GM06990 (cell line): ENCODE measurements around the gene YTHDF1.

Experiments used
- DNase-seq: peaks from one replicate; pipeline ENCODE4 v3.0.0-alpha.2; 2011; ENCODE audit not compliant: insufficient read length; ENCODE audit errors: extremely low read depth
- H3K27me3 ChIP-seq: replicated peaks from 2 replicates; pipeline ENCODE4 v1.6.0; 2011; ENCODE audit warnings: low read length; ENCODE audit not compliant: control insufficient read depth, insufficient read depth
- H3K36me3 ChIP-seq: 2 replicates; pipeline ENCODE4 v1.5.1; 2011; ENCODE audit warnings: low read length; ENCODE audit not compliant: control insufficient read depth, insufficient read depth
- H3K4me3 ChIP-seq: replicated peaks from 2 replicates; pipeline ENCODE4 v1.5.1; 2011; ENCODE audit warnings: low read depth, mild to moderate bottlenecking, control low read depth, low read length
- TF ChIP-seq, protein P1 (sequence below): IDR thresholded peaks from 2 replicates; pipeline ENCODE4 v1.5.1; 2011; ENCODE audit warnings: low read length, control low read depth, mild to moderate bottlenecking, inconsistent platforms; ENCODE audit not compliant: insufficient read depth, poor library complexity, severe bottlenecking

Gene YTHDF1

DNA sequence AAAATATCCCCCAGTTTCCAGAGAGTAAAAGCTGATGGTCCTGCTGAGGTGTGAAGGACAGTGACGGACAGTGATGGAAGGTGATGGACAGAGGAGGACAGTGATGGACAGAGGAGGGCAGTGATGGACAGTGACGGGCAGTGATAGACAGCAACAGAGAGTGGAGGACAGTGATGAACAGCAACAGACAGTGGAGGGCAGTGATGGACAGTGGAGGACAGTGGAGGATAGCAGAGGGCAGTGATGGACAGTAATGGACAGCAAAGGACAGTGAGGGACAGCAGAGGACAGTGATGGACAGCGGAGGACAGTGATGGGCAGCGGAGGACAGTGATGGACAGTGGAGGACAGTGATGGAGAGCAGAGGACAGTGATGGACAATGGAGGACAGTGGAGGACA lies 41.0 kb upstream of the YTHDF1 start:
- H3K4me3 ChIP-seq, result no peak overlapping the region
- DNase-seq, result no peak
- no peaks in the 10 kb centered on the region for H3K36me3 ChIP-seq
- TF ChIP-seq, protein P1, sequence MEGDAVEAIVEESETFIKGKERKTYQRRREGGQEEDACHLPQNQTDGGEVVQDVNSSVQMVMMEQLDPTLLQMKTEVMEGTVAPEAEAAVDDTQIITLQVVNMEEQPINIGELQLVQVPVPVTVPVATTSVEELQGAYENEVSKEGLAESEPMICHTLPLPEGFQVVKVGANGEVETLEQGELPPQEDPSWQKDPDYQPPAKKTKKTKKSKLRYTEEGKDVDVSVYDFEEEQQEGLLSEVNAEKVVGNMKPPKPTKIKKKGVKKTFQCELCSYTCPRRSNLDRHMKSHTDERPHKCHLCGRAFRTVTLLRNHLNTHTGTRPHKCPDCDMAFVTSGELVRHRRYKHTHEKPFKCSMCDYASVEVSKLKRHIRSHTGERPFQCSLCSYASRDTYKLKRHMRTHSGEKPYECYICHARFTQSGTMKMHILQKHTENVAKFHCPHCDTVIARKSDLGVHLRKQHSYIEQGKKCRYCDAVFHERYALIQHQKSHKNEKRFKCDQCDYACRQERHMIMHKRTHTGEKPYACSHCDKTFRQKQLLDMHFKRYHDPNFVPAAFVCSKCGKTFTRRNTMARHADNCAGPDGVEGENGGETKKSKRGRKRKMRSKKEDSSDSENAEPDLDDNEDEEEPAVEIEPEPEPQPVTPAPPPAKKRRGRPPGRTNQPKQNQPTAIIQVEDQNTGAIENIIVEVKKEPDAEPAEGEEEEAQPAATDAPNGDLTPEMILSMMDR, result no peak
- H3K27me3 ChIP-seq, result peaks cover 4% of the 10 kb centered on the region

DNA sequence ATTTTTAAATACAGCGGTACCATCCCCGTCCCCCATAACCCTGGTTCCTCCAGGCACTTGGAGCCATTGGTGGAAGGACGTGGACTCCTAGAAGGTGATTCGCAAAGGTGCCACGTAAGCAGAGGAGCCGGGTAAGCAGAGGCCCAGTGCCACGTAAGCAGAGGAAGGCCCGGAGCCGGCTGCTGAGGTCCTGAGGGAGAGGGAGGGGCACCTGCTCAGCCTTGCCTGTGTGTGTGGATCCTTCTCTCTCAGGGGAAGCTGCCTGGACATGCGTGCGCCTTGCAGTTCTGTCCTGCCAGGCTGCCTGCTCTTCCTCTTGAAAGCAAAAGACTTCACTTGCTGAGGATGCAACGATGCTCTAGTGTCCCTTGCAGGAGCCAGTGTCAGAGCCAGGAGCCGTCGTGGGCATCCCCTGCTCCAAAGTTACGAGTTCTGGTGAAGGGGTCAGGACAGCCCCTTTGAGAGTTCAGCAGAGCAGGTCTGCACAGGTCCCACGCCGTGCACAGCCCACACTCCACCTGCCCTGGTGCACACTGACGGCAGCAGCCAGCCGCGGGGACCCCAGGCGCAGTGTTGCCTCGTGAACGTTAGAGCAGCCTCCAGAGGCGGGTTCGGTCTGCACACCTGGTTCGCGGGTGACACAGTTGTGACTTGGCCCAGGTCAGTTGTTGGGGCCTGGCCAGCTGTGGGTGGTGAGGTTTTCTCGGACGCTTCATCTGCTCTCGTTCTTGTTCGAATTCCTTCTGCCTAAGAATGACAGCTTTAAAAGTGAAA lies 40.2 kb upstream of the YTHDF1 start:
- H3K4me3 ChIP-seq, result no peak overlapping the region
- H3K36me3 ChIP-seq, result no peaks in the 10 kb centered on the region
- TF ChIP-seq, protein P1, result no peak
- peaks cover 3% of the 10 kb centered on the region for H3K27me3 ChIP-seq
- no peak for DNase-seq

- no peak for DNase-seq
- TF ChIP-seq, protein P1, result no peak
- H3K4me3 ChIP-seq, result no peak overlapping the region
- H3K36me3 ChIP-seq, result no peaks in the 10 kb centered on the region
- H3K27me3 ChIP-seq, result peaks cover 3% of the 10 kb centered on the region
These were observed 38.9 kb upstream of the YTHDF1 start for GRCh38 chr20:63254606-63255384.

DNA sequence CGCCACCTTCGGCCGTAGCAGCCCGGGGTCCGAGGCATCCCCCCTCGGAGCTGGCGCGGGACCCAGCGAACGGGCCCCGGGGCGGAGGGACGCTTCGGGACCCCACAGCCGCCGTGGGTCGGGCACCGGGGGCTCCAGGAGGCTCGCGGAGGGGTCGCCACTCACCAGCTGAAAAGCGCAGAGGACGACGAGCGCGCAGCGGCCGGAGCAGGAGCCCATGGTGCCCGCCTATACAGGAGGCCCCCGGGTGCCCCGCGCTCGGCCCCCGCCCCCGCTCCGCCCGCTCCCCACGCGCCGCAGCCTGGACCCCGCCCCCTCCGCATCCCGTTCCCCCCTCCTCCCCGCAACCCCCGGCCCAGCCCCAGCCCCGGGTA lies 38.3 kb upstream of the YTHDF1 start, which contains the start of gene NKAIN4:
Gene NKAIN4, minus strand, starts transcription at position 232 of the 374 bp plus-strand sequence. Its CDS starts 13 bp downstream, at position 219.
- Histone ChIP-seq H3K27me3 (peaks cover 3% of the 10 kb centered on the region), H3K36me3 (no peaks in the 10 kb centered on the region), H3K4me3 (no peak within 1 kb of the TSS)
- no peak for DNase-seq
- TF ChIP-seq, protein P1, result no peak

DNA sequence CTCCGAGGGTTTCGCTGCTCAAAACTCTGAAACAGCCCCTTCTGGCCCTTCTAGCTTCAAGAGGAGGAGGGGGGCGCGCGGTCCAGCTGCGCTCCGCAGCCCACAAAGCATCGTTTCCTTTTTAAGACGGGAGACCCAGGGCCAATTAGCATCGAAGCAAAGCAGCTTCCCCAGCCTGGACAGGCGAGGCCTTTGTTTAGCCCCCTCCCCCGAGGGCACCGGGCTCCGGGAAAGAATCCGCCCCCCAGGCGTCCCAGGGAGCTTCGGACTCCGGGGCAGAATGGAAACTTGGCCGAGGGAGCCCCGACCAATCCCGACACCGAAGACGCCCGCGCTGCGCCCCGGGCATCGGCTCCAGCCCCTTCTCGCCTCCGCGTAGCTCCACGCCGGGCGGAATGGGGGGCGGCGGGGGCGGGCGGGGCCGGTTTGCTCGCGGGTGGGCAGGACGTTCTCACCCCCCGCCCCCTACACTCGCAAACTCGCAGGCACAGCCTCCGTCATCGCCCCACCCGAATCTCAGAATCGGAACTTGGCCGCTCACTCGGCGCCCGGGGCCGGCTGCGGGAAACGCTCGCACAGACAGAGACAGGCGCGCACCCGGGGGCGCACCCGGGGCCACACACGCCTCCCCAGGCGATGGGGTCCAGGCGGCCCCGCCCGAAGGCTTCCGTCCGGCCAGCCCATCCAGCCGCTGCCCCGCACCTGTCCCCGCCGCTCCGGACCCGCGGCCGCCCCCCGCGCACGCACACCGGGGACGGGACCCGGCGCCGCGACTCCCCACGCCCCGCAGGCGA lies 37.7 kb upstream of the YTHDF1 start:
- peaks cover 3% of the 10 kb centered on the region for H3K27me3 ChIP-seq
- H3K36me3 ChIP-seq, result no peaks in the 10 kb centered on the region
- DNase-seq, result no peak
- TF ChIP-seq, protein P1, result no peak
- H3K4me3 ChIP-seq, result no peak overlapping the region
